ENCODE measurements around the gene CREB3L4. TPM values are rescaled to one million over a fixed set of nuclear protein-coding genes. Genes with fewer than 3 reads are reported as not detected.

CREB3L4 gene
- total and polyA plus RNA-seq, 2 of the 13 experiments (the other 11 are each of a cell fraction or from before 2014, with no cell fraction given), result 9.9 to 18.7 TPM

- TF ChIP-seq ZNF687 (CRISPR knock-in tag; IDR thresholded peaks at IDR 0.05) (peak; percentile 50), CBX1 (IDR thresholded peaks at IDR 0.05; ENCODE audit: low read depth) (no peak), CSRNP1 (CRISPR knock-in tag; IDR thresholded peaks at IDR 0.05) (no peak), KLF13 (CRISPR knock-in tag; IDR thresholded peaks at IDR 0.05) (no peak), POLR2AphosphoS5 (IDR thresholded peaks at IDR 0.05; ENCODE audit: low read depth, low read length) (peak; percentile 52; the same call in 1 of the 2 replicates), ZNF562 (CRISPR knock-in tag; IDR thresholded peaks at IDR 0.05; ENCODE audit: borderline replicate concordance) (no peak), NKX3-1 (CRISPR knock-in tag; IDR thresholded peaks at IDR 0.05) (0 out of 2 replicates have a peak, but pooled peaks have one; percentile 48), STAG1 (CRISPR knock-in tag; IDR thresholded peaks at IDR 0.05) (no peak), DMAP1 (CRISPR knock-in tag; IDR thresholded peaks at IDR 0.05) (0 out of 2 replicates have a peak, but pooled peaks have one; percentile 4), ESRRA (CRISPR knock-in tag; IDR thresholded peaks at IDR 0.05; ENCODE audit: low read depth) (no peak), ZNF143 (CRISPR knock-in tag; IDR thresholded peaks at IDR 0.05) (no peak), TAF1 (CRISPR knock-in tag; IDR thresholded peaks at IDR 0.05) (peak; percentile 53; the same call in 1 of the 2 replicates), ZNF615 (CRISPR knock-in tag; IDR thresholded peaks at IDR 0.05; ENCODE audit: borderline replicate concordance) (no peak), NAIF1 (CRISPR knock-in tag; IDR thresholded peaks at IDR 0.05; ENCODE audit: borderline replicate concordance) (0 out of 2 replicates have a peak, but pooled peaks have one; percentile 7), YY1 (IDR thresholded peaks at IDR 0.05; ENCODE audit: insufficient read depth, insufficient replicate concordance, low read depth, low read length) (peak; percentile 74), SSRP1 (CRISPR knock-in tag; IDR thresholded peaks at IDR 0.05) (no peak), HDAC1 (CRISPR knock-in tag; IDR thresholded peaks at IDR 0.05) (0 out of 2 replicates have a peak, but pooled peaks have one; percentile 4), GABPB1 (CRISPR knock-in tag; IDR thresholded peaks at IDR 0.05) (peak; percentile 34; the same call in 1 of the 2 replicates), ZNF569 (CRISPR knock-in tag; IDR thresholded peaks at IDR 0.05; ENCODE audit: borderline replicate concordance) (no peak), ZNF816 (CRISPR knock-in tag; IDR thresholded peaks at IDR 0.05; ENCODE audit: borderline replicate concordance) (peak; percentile 13; the same call in 1 of the 2 replicates), ZNF691 (CRISPR knock-in tag; IDR thresholded peaks at IDR 0.05; ENCODE audit: borderline replicate concordance, low read depth) (0 out of 2 replicates have a peak, but pooled peaks have one; percentile 37), HOXA3 (CRISPR knock-in tag; IDR thresholded peaks at IDR 0.05) (peak; percentile 63), ISL2 (CRISPR knock-in tag; IDR thresholded peaks at IDR 0.05) (peak; percentile 45; the same call in 1 of the 2 replicates), SIN3A (IDR thresholded peaks at IDR 0.05; ENCODE audit: borderline replicate concordance, low read depth, low read length) (peak; percentile 77; the same call in 1 of the 2 replicates), NFYC (CRISPR knock-in tag; IDR thresholded peaks at IDR 0.05) (no peak)
Observed at GRCh38 chr1:153985941-153986761, 18.4 kb downstream of the CREB3L4 start, which contains the start of gene RAB13 (continued).

Data from HepG2 (cell line).